ENCODE measurements around the gene BORA.
"Not testable (repeated sequence)": the region's sequence is repeated elsewhere in the genome, so short reads cannot be mapped to it uniquely, and the experiment has no call there.

Gene BORA

DNA sequence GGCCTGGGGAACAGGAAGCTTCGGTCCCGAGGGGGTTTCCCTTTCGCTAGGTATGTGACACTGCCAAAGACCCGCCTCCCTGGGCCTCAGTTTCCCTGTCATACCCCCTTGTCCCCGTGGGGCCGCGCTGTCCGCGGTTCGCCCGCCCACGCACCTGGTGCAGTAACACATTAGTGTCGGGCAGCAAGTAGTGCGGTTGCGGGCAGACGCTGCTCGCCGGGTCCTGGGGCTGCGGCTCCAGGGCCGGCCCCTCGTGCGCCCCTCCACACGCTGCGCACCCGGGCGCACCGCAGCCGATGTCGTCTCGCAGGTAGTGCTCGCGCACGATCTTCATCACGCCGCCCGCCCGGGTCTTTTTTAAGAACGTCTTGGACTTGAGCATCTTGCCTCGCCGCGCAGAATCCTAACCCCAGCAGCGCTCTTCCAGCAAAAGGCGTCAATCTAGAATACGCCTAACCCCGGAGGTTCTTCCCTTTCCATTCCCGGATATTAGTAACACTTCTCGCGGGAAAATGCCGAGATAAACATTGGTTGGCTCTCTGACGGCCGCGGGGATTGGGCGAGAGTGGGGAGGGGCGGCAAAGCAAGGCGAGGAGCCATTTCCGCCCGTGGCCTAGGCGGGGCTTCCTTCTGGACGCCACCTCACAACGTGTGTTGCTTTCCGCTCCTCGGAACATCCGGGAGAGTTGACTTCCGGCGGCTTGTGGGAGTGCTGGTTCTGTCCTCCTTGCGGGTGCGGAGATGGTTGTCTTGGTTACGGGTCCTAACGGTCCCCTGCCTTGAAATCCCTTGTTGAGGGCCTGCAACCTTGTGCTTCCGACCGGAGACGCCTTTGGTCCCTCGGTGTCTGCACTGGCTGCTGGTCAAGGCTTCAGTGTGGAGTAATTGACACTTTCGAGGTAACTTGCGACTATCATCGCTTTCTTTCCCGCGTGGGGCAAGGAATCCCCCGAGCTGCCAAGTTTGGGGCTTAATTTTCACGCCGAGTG is 54.0 kb downstream of the BORA start, which contains the start of the genes DIS3 and PIBF1:
Gene DIS3, minus strand, starts transcription at position 450 of the 989 bp plus-strand sequence. Its CDS starts 68 bp downstream, at position 382.
Gene PIBF1, plus strand, starts transcription at position 683 of the 989 bp plus-strand sequence. CDS start 1,337 bp downstream, outside the sequence.
- Histone ChIP-seq H3K9ac (ENCODE audit: low read depth, low read length) (peak within 1 kb of the TSS; percentile 82), H4K20me1 (ENCODE audit: insufficient read depth, low read length) (peaks cover 18% of the 10 kb centered on the region; the same call in 1 of the 2 replicates), H3K36me3 (ENCODE audit: insufficient read depth, low read length) (peaks cover 43% of the 10 kb centered on the region), H3K4me2 (ENCODE audit: insufficient read depth, low read length) (peak within 1 kb of the TSS; percentile 92), H3K27me3 (ENCODE audit: insufficient read depth, low read length, poor library complexity) (no peaks in the 10 kb centered on the region), H3K4me3 (ENCODE audit: low read depth in 1 of 2, low read length in 2 of 2) (peak within 1 kb of the TSS; percentile 61 to 89), H3K4me1 (ENCODE audit: insufficient read depth, low read length) (peaks cover 55% of the 10 kb centered on the region), H3K9me3 (ENCODE audit: insufficient read depth, low read length, severe bottlenecking) (no peaks in the 10 kb centered on the region), H2AFZ (ENCODE audit: low read depth, low read length) (peak within 1 kb of the TSS; percentile 93), H3K27ac (ENCODE audit: low read length) (peak within 1 kb of the TSS; percentile 89), H3K79me2 (ENCODE audit: insufficient read depth, low read length) (peaks cover 98% of the 10 kb centered on the region)
- DNase-seq (peak; percentile 98), ATAC-seq (ENCODE audit: insufficient read depth, low read depth) (peak; percentile 95)
- no peak for TF ChIP-seq EZH2 (IDR thresholded peaks at IDR 0.05; ENCODE audit: borderline replicate concordance, low read depth, low read length, severe bottlenecking)
- TF ChIP-seq, protein P1, sequence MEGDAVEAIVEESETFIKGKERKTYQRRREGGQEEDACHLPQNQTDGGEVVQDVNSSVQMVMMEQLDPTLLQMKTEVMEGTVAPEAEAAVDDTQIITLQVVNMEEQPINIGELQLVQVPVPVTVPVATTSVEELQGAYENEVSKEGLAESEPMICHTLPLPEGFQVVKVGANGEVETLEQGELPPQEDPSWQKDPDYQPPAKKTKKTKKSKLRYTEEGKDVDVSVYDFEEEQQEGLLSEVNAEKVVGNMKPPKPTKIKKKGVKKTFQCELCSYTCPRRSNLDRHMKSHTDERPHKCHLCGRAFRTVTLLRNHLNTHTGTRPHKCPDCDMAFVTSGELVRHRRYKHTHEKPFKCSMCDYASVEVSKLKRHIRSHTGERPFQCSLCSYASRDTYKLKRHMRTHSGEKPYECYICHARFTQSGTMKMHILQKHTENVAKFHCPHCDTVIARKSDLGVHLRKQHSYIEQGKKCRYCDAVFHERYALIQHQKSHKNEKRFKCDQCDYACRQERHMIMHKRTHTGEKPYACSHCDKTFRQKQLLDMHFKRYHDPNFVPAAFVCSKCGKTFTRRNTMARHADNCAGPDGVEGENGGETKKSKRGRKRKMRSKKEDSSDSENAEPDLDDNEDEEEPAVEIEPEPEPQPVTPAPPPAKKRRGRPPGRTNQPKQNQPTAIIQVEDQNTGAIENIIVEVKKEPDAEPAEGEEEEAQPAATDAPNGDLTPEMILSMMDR (IDR thresholded peaks at IDR 0.05; ENCODE audit: borderline replicate concordance, extremely low read depth, low read length, poor library complexity, severe bottlenecking), result peak; percentile 27

DNA sequence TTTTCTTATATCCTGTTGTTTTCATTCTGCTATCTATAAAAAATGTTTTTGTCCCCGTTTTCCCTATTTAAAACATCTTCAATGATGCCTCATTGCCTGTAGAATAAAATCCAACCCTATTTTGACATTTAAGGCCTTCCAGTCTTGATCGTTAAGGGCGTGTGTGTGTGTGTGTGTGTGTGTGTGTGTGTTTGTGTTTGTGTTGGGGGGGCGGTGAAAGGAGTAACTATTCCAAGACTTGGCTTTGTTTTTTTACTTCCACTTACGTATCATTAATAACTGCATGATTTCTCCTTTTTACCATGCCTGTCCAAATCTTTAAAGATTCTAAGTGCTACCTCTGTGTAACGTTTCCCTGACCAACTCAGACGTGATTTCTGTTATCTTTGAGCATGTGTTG is 55.0 kb downstream of the BORA start:
- DNase-seq (no peak), ATAC-seq (ENCODE audit: insufficient read depth, low read depth) (no peak)
- peak overlapping the region; percentile 61 to 89 for H3K4me3 ChIP-seq (ENCODE audit: low read depth in 1 of 2, low read length in 2 of 2)
- H3K27ac ChIP-seq (ENCODE audit: low read length), result peak overlapping the region; percentile 89
- H3K4me1 ChIP-seq (ENCODE audit: insufficient read depth, low read length), result peaks cover 53% of the 10 kb centered on the region
- peaks cover 34% of the 10 kb centered on the region for H3K36me3 ChIP-seq (ENCODE audit: insufficient read depth, low read length)
- H3K9me3 ChIP-seq (ENCODE audit: insufficient read depth, low read length, severe bottlenecking), result no peaks in the 10 kb centered on the region
- H2AFZ ChIP-seq (ENCODE audit: low read depth, low read length), result peak overlapping the region; percentile 93
- H4K20me1 ChIP-seq (ENCODE audit: insufficient read depth, low read length), result peaks cover 18% of the 10 kb centered on the region; the same call in 1 of the 2 replicates
- H3K79me2 ChIP-seq (ENCODE audit: insufficient read depth, low read length), result peaks cover 98% of the 10 kb centered on the region
- H3K9ac ChIP-seq (ENCODE audit: low read depth, low read length), result peak overlapping the region; percentile 82
- H3K27me3 ChIP-seq (ENCODE audit: insufficient read depth, low read length, poor library complexity), result no peaks in the 10 kb centered on the region
- peak overlapping the region; percentile 92 for H3K4me2 ChIP-seq (ENCODE audit: insufficient read depth, low read length)
- TF ChIP-seq, protein P1 (IDR thresholded peaks at IDR 0.05; ENCODE audit: borderline replicate concordance, extremely low read depth, low read length, poor library complexity, severe bottlenecking), result no peak
- TF ChIP-seq EZH2 (IDR thresholded peaks at IDR 0.05; ENCODE audit: borderline replicate concordance, low read depth, low read length, severe bottlenecking), result no peak

DNA sequence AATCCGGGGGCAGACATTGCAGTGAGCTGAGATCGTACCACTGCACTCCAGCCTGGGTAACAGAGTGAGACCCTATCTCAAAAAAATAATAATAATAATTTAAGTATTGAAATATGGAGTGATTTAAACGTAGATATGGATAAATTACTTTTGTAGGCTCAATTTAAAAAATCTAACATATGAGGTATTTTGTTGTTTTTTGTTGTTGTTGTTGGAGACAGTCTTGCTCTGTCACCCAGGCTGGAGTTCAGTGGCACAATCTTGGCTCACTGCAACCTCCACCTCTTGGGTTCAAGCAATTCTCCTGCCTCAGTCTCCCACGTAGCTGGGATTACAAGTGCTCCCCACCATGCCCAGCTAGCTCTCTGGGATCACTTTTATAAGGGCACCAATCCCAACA is 57.0 kb downstream of the BORA start:
- peak overlapping the region; percentile 92; the same call in 1 of the 2 replicates for H3K4me2 ChIP-seq (ENCODE audit: insufficient read depth, low read length)

DNA sequence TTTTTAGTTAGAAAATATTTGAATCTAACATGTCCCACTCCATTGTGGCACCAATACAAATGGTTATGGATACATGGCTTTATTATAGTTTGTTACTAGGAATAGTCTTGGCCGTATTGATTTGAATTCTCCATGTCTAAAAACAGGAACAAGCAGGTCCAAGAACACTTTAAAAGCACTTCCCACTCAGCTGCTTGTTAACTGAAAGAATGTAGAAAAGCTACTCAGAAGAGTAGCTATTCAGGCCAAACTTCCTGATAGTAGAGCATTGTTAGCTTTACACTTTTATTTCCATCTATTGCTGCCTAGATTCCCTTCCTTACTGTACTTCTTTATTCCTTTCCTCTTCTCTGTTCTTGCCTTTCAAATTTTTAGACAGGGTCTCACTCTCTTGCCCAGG is 61.1 kb downstream of the BORA start:
- H3K36me3 ChIP-seq (ENCODE audit: insufficient read depth, low read length), result peaks cover 48% of the 10 kb centered on the region

More for the DNA sequence above, 57.0 kb downstream of the BORA start:
- H3K4me3 ChIP-seq (ENCODE audit: low read depth in 1 of 2, low read length in 2 of 2), result 0 out of 4 replicates have a peak overlapping the region, but pooled peaks of 1 of the 2 experiments have one; percentile 11
- H3K9ac ChIP-seq (ENCODE audit: low read depth, low read length); H3K9me3 ChIP-seq (ENCODE audit: insufficient read depth, low read length, severe bottlenecking); DNase-seq; H2AFZ ChIP-seq (ENCODE audit: low read depth, low read length); H3K27ac ChIP-seq (ENCODE audit: low read length); ATAC-seq (ENCODE audit: insufficient read depth, low read depth); H3K27me3 ChIP-seq (ENCODE audit: insufficient read depth, low read length, poor library complexity): not testable (repeated sequence)
- peaks cover 46% of the 10 kb centered on the region for H3K4me1 ChIP-seq (ENCODE audit: insufficient read depth, low read length)
- peaks cover 19% of the 10 kb centered on the region for H3K36me3 ChIP-seq (ENCODE audit: insufficient read depth, low read length)
- H4K20me1 ChIP-seq (ENCODE audit: insufficient read depth, low read length), result peaks cover 18% of the 10 kb centered on the region; the same call in 1 of the 2 replicates
- peaks cover 99% of the 10 kb centered on the region for H3K79me2 ChIP-seq (ENCODE audit: insufficient read depth, low read length)

More for the DNA sequence above, 61.1 kb downstream of the BORA start:
- Histone ChIP-seq H3K4me2 (ENCODE audit: insufficient read depth, low read length) (no peak overlapping the region), H2AFZ (ENCODE audit: low read depth, low read length) (no peak overlapping the region), H4K20me1 (ENCODE audit: insufficient read depth, low read length) (peaks cover 13% of the 10 kb centered on the region; the same call in 1 of the 2 replicates), H3K9me3 (ENCODE audit: insufficient read depth, low read length, severe bottlenecking) (no peaks in the 10 kb centered on the region), H3K4me1 (ENCODE audit: insufficient read depth, low read length) (peaks cover 24% of the 10 kb centered on the region), H3K27ac (ENCODE audit: low read length) (no peak overlapping the region), H3K79me2 (ENCODE audit: insufficient read depth, low read length) (peaks cover 84% of the 10 kb centered on the region), H3K4me3 (ENCODE audit: low read depth in 1 of 2, low read length in 2 of 2) (no peak overlapping the region), H3K27me3 (ENCODE audit: insufficient read depth, low read length, poor library complexity) (no peaks in the 10 kb centered on the region), H3K9ac (ENCODE audit: low read depth, low read length) (no peak overlapping the region)
- ATAC-seq (ENCODE audit: insufficient read depth, low read depth), result no peak
- DNase-seq, result no peak
- TF ChIP-seq EZH2 (IDR thresholded peaks at IDR 0.05; ENCODE audit: borderline replicate concordance, low read depth, low read length, severe bottlenecking), result no peak

Data from DND-41 (cell line).